ENCODE measurements around the gene BLVRA. TPM values are rescaled to one million over a fixed set of nuclear protein-coding genes. Genes with fewer than 3 reads are reported as not detected.
A peak's percentile ranks its signal among the peaks of the same experiment; 100 is the strongest.
"Not testable (repeated sequence)": the region's sequence is repeated elsewhere in the genome, so short reads cannot be mapped to it uniquely, and the experiment has no call there.

Gene BLVRA, protein sequence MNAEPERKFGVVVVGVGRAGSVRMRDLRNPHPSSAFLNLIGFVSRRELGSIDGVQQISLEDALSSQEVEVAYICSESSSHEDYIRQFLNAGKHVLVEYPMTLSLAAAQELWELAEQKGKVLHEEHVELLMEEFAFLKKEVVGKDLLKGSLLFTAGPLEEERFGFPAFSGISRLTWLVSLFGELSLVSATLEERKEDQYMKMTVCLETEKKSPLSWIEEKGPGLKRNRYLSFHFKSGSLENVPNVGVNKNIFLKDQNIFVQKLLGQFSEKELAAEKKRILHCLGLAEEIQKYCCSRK
- total RNA-seq (10 to 100 TPM; 26.2 to 29.7 TPM), total RNA-seq (17.4 to 18.0 reads per million in 2 donors)

DNA sequence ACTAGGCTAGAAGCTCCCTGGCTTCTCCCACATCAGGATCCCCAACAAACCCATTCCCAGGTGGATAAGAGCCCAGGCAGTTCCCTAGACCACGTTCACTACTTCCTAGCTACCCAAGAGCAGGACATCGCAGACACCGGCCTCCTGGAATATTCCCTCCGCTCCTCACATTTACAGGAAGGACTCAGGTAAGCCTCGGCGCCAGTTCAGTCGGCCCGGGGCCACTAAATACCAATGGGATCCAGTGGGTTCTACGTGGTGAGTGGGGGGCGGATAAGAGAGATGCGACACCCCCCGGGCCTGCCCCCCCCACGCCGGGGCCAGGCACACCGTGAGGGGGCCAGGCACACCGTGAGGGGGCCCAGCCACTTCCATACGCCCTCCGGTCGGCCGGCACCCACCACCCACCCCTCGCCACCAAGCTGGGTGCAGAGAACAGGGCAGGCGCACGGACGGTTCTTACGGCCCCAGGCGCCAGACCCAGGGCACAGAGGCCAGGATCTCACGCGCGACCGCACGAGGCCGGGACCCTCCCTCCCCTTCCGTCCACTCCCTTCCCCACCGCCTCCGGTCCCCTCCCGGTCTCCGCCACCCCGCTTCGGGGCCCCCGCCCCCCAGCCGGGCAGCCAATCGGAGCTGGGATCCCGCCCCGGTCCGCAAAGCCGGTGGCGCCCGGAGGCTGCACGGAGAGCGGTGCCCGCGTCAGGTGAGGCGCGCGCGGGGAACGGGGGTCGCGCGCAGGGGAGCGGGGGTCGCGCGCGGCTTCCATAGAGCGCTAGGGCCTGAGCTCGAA lies at the start of gene BLVRA:
TSS of gene BLVRA (plus strand) at position 652 of the 793 bp plus-strand sequence. CDS start 12,479 bp downstream, outside the sequence.
- H3K4me3 Mint-ChIP-seq = peak within 1 kb of the TSS; percentile 87

DNA sequence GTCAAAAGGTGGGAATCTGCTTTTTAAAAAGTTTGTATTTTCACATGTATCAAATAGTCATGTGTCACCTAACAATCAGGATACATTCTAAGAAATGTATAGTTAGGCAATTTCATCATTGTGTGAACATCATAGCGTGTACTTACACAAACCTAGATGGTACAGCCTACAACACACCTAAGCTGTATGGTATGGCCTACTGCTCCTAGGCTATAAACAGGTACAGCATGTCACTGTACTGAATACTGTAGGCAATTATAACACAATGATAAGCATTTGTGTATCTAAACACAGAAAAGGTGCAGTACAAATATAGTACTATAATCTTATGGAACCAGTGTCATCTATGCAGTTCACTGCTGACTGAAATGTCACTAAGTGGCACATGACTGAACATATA lies 47.0 kb upstream of the BLVRA start:
- peaks cover 7% of the 10 kb centered on the region for H3K36me3 Mint-ChIP-seq (ENCODE audit: low read depth)
- no peak overlapping the region for H3K4me3 Mint-ChIP-seq
- no peak for ATAC-seq
- H3K4me1 Mint-ChIP-seq = peaks cover 24% of the 10 kb centered on the region
- no peaks in the 10 kb centered on the region for H3K27me3 Mint-ChIP-seq
- no peak overlapping the region for H3K27ac Mint-ChIP-seq
- DNase-seq = no peak
- H3K9me3 ChIP-seq (ENCODE audit: control insufficient read depth, low read length, poor library complexity, severe bottlenecking) = no peaks in the 10 kb centered on the region

More for the DNA sequence above, at the start of gene BLVRA:
- Mint-ChIP-seq H3K27me3 (peaks cover 8% of the 10 kb centered on the region), H3K36me3 (ENCODE audit: low read depth) (no peaks in the 10 kb centered on the region), H3K27ac (peak within 1 kb of the TSS; percentile 91), H3K4me1 (peaks cover 33% of the 10 kb centered on the region)
- DNase-seq (peak; percentile 51 to 61 (median 60)), ATAC-seq (peak; percentile 87)
- no peaks in the 10 kb centered on the region for H3K9me3 ChIP-seq (ENCODE audit: control insufficient read depth, low read length, poor library complexity, severe bottlenecking)

- peaks cover 34% of the 10 kb centered on the region for H3K4me1 Mint-ChIP-seq
- not testable (repeated sequence) for DNase-seq; ATAC-seq; H3K36me3 Mint-ChIP-seq (ENCODE audit: low read depth); H3K27ac Mint-ChIP-seq; H3K9me3 ChIP-seq (ENCODE audit: control insufficient read depth, low read length, poor library complexity, severe bottlenecking); H3K27me3 Mint-ChIP-seq; H3K4me3 Mint-ChIP-seq
These were observed 42.5 kb upstream of the BLVRA start for GRCh38 chr7:43715966-43716365.

- H3K27me3 Mint-ChIP-seq = no peaks in the 10 kb centered on the region
- DNase-seq = no peak
- H3K36me3 Mint-ChIP-seq (ENCODE audit: low read depth) = peaks cover 5% of the 10 kb centered on the region
- no peak for ATAC-seq
- H3K9me3 ChIP-seq (ENCODE audit: control insufficient read depth, low read length, poor library complexity, severe bottlenecking) = no peaks in the 10 kb centered on the region
- H3K4me3 Mint-ChIP-seq = no peak overlapping the region
- no peak overlapping the region for H3K27ac Mint-ChIP-seq
- peaks cover 35% of the 10 kb centered on the region for H3K4me1 Mint-ChIP-seq
These were observed 41.9 kb upstream of the BLVRA start for GRCh38 chr7:43716598-43716997.

GRCh38 chr7:43721193-43721806 lies 37.2 kb upstream of the BLVRA start:
- peak overlapping the region; percentile 7 for H3K4me3 Mint-ChIP-seq
- H3K4me1 Mint-ChIP-seq = peaks cover 33% of the 10 kb centered on the region
- no peaks in the 10 kb centered on the region for H3K27me3 Mint-ChIP-seq
- H3K27ac Mint-ChIP-seq = no peak overlapping the region
- DNase-seq = no peak
- peak; percentile 50 for ATAC-seq
- no peaks in the 10 kb centered on the region for H3K9me3 ChIP-seq (ENCODE audit: control insufficient read depth, low read length, poor library complexity, severe bottlenecking)
- H3K36me3 Mint-ChIP-seq (ENCODE audit: low read depth) = no peaks in the 10 kb centered on the region

- peaks cover 39% of the 10 kb centered on the region for H3K4me1 Mint-ChIP-seq
These were observed 35.5 kb upstream of the BLVRA start for GRCh38 chr7:43723007-43723341.

GRCh38 chr7:43725251-43725650 lies 33.2 kb upstream of the BLVRA start:
- peaks cover 42% of the 10 kb centered on the region for H3K4me1 Mint-ChIP-seq
- no peak overlapping the region for H3K27ac Mint-ChIP-seq
- DNase-seq = no peak
- no peak for ATAC-seq
- no peaks in the 10 kb centered on the region for H3K27me3 Mint-ChIP-seq
- H3K36me3 Mint-ChIP-seq (ENCODE audit: low read depth) = no peaks in the 10 kb centered on the region
- no peak overlapping the region for H3K4me3 Mint-ChIP-seq
- H3K9me3 ChIP-seq (ENCODE audit: control insufficient read depth, low read length, poor library complexity, severe bottlenecking) = no peaks in the 10 kb centered on the region

More at GRCh38 chr7:43723007-43723341, 35.5 kb upstream of the BLVRA start:
- H3K36me3 Mint-ChIP-seq (ENCODE audit: low read depth) = no peaks in the 10 kb centered on the region
- H3K27me3 Mint-ChIP-seq = no peaks in the 10 kb centered on the region
- ATAC-seq (no peak), DNase-seq (no peak)
- no peak overlapping the region for H3K4me3 Mint-ChIP-seq
- H3K9me3 ChIP-seq (ENCODE audit: control insufficient read depth, low read length, poor library complexity, severe bottlenecking) = no peaks in the 10 kb centered on the region
- H3K27ac Mint-ChIP-seq = no peak overlapping the region

- H3K27me3 Mint-ChIP-seq = no peaks in the 10 kb centered on the region
- H3K4me1 Mint-ChIP-seq = peaks cover 37% of the 10 kb centered on the region
- no peaks in the 10 kb centered on the region for H3K9me3 ChIP-seq (ENCODE audit: control insufficient read depth, low read length, poor library complexity, severe bottlenecking)
- no peaks in the 10 kb centered on the region for H3K36me3 Mint-ChIP-seq (ENCODE audit: low read depth)
- H3K27ac Mint-ChIP-seq = peak overlapping the region; percentile 67
- no peak for ATAC-seq
- no peak overlapping the region for H3K4me3 Mint-ChIP-seq
- DNase-seq = no peak
These were observed 32.0 kb upstream of the BLVRA start for GRCh38 chr7:43726466-43726865.

DNA sequence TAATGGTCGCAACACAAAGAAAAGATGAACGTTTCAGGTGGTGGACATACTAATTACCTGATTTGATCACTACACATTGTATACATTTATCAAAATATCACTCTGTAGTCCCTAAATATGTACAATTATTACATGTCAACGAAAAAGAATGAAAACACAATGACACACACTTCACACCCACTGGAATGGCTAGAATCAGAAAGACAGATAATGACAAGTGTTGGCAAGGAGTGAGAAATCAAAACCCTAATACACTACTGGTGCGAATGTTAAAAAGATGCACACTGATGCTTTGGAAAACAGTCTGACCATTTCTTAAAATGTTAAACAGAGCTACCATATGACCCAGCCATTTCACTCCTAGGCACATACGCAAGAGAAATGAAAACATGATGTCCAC lies 31.5 kb upstream of the BLVRA start:
- Mint-ChIP-seq H3K4me3 (peak overlapping the region; percentile 63), H3K36me3 (ENCODE audit: low read depth) (no peaks in the 10 kb centered on the region), H3K4me1 (peaks cover 37% of the 10 kb centered on the region)

DNA sequence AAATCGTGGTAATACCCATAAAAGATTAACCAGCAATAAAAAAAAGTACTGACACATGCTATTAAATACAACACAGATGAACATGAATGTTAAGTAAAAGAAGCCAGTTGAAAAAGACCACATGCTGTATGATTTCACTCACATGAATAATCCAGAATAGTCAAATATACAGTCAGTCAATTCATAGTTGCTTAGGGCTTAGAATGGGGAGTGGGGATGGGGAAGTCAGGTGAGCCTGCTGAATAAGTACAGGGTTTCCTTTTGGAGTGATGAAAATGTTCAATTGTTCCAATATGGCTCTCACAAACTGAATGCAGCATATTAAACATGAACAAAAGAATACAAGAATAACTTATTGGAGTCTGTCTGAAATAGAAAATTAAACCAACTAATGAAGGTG lies 31.0 kb upstream of the BLVRA start:
- Mint-ChIP-seq H3K27me3 (no peaks in the 10 kb centered on the region), H3K4me1 (peaks cover 37% of the 10 kb centered on the region)

More for the DNA sequence above, 31.5 kb upstream of the BLVRA start:
- Mint-ChIP-seq H3K27me3 (no peaks in the 10 kb centered on the region), H3K27ac (peak overlapping the region; percentile 67)
- no peak for ATAC-seq
- no peaks in the 10 kb centered on the region for H3K9me3 ChIP-seq (ENCODE audit: control insufficient read depth, low read length, poor library complexity, severe bottlenecking)
- DNase-seq = no peak

DNA sequence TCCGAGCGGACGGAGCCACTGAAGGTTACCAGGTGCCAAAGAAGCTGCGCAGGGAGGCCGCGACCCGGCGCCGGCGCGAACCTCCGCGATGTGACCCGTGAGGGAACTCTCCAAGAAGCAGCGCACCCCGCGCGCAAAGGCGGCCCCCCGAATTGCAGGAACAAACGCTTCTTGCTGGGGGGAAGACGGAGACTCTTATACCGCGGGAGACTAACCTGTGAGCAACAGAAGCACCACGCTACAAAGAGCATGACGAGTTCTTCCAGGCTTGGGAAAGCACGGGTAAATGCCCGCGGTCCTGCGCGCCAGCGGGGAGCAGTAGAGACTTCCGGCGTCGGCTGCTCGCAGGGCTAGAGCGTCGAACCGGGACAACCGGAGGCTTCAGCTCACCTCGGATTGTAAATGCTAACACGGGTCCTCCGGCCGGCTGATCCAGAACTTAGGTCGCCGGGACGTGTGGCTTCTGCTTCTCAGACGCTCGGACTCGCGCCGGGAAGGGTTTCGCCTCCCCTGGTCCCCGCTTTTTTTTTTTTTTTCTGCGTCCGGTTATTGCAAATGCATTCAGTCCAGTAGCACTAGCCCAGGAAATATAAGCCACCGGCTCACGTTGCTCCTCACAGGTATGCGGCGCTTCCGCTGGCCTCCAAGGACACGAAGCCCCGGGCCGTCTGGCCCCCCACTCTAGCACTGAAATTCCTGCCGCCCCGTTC lies 29.1 kb upstream of the BLVRA start, which contains the start of gene COA1:
TSS of gene COA1 (minus strand) at position 310 of the 710 bp plus-strand sequence. CDS start 80,909 bp downstream, outside the sequence.
- ATAC-seq (peak; percentile 96), DNase-seq (peak; percentile 64 to 69 (median 67))
- H3K4me1 Mint-ChIP-seq = peaks cover 30% of the 10 kb centered on the region
- peak within 1 kb of the TSS; percentile 91 for H3K4me3 Mint-ChIP-seq
- H3K9me3 ChIP-seq (ENCODE audit: control insufficient read depth, low read length, poor library complexity, severe bottlenecking) = no peaks in the 10 kb centered on the region
- no peaks in the 10 kb centered on the region for H3K27me3 Mint-ChIP-seq
- peak within 1 kb of the TSS; percentile 89 for H3K27ac Mint-ChIP-seq
- no peaks in the 10 kb centered on the region for H3K36me3 Mint-ChIP-seq (ENCODE audit: low read depth)

More for the DNA sequence above, 31.0 kb upstream of the BLVRA start:
- DNase-seq = no peak
- ATAC-seq = no peak
- Mint-ChIP-seq H3K4me3 (peak overlapping the region; percentile 63), H3K27ac (peak overlapping the region; percentile 67), H3K36me3 (ENCODE audit: low read depth) (no peaks in the 10 kb centered on the region)
- H3K9me3 ChIP-seq (ENCODE audit: control insufficient read depth, low read length, poor library complexity, severe bottlenecking) = no peaks in the 10 kb centered on the region

DNA sequence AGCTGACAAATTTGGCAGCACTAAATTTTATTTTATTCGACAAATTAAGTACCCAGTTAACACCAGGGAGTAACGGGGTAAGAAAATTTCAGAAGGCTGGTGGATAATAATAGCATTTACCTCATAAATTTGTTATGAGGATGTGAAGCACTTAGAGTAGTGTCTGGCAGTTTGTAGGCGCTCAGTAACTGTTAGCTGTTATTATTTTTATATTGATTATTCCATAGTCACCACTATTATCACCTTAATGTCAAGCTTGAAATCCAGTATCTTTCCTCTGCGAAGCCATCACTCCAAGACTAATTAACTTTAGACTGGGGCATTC lies 28.6 kb upstream of the BLVRA start:
- DNase-seq (no peak), ATAC-seq (no peak)
- Mint-ChIP-seq H3K4me3 (peak overlapping the region; percentile 91), H3K27me3 (no peaks in the 10 kb centered on the region), H3K27ac (peak overlapping the region; percentile 89), H3K36me3 (ENCODE audit: low read depth) (no peaks in the 10 kb centered on the region), H3K4me1 (peaks cover 31% of the 10 kb centered on the region)
- no peaks in the 10 kb centered on the region for H3K9me3 ChIP-seq (ENCODE audit: control insufficient read depth, low read length, poor library complexity, severe bottlenecking)

GRCh38 chr7:43731494-43731893 lies 27.0 kb upstream of the BLVRA start:
- H3K4me1 Mint-ChIP-seq = peaks cover 28% of the 10 kb centered on the region
- not testable (repeated sequence) for H3K4me3 Mint-ChIP-seq; ATAC-seq; DNase-seq; H3K9me3 ChIP-seq (ENCODE audit: control insufficient read depth, low read length, poor library complexity, severe bottlenecking); H3K27ac Mint-ChIP-seq; H3K27me3 Mint-ChIP-seq; H3K36me3 Mint-ChIP-seq (ENCODE audit: low read depth)
